OCI-LY7 (cell line): ENCODE results near the gene ZNF385D. TPM values are rescaled to one million over a fixed set of nuclear protein-coding genes. Genes with fewer than 3 reads are reported as not detected.

Experiments
- BruUV-seq: library from RNA; stranded (reverse); fragments of 400-500 nt; replicated peaks from 2 replicates; lab custom pipeline; 2021; lab: Mats Ljungman, UMichigan
- CTCF ChIA-PET: fragments of 300-600 bp; sonication (Branson Sonifier 250); formaldehyde crosslinking; loops from one replicate; lab custom pipeline; 2022; ENCODE audit warnings: antibody characterized with exemption; ENCODE audit not compliant: unreplicated experiment; lab: Charles Lee
- POLR2A ChIA-PET: fragments of 300-600 bp; sonication (Branson Sonifier 250); formaldehyde crosslinking; loops from one replicate; lab custom pipeline; 2022; ENCODE audit warnings: antibody characterized with exemption; lab: Charles Lee
- DNase-seq: peaks from one replicate; pipeline ENCODE4 v3.0.0-alpha.2; 2015; ENCODE audit warnings: low spot score
- H2AFZ ChIP-seq: fragments of 200-600 bp; sonication (generic), shearing (Covaris generic); 2 replicates; pipeline ENCODE4 v1.6.1; 2014; ENCODE audit warnings: mild to moderate bottlenecking, antibody characterized with exemption, low read length, moderate library complexity
- H3K27ac ChIP-seq: fragments of 200-600 bp; sonication (generic); 2 replicates; pipeline ENCODE4 v1.5.1; 2014; ENCODE audit warnings: mixed run types, low read depth, mild to moderate bottlenecking, moderate library complexity, low read length, inconsistent platforms; ENCODE audit not compliant: poor library complexity, severe bottlenecking
- H3K36me3 ChIP-seq: fragments of 200-600 bp; sonication (generic); 2 replicates; pipeline ENCODE4 v1.6.1; 2014; ENCODE audit warnings: mild to moderate bottlenecking, antibody characterized with exemption, low read length, moderate library complexity, mixed read lengths; ENCODE audit not compliant: insufficient read depth
- H3K4me1 ChIP-seq: fragments of 200-600 bp; sonication (generic); 2 replicates; pipeline ENCODE4 v1.5.1; 2014; ENCODE audit warnings: mild to moderate bottlenecking, low read length; ENCODE audit not compliant: insufficient read depth, poor library complexity, severe bottlenecking
- H3K4me2 ChIP-seq: fragments of 200-600 bp; sonication (generic); 2 replicates; pipeline ENCODE4 v1.6.1; 2014; ENCODE audit warnings: mild to moderate bottlenecking, low read length
- H3K4me3 ChIP-seq: fragments of 200-600 bp; sonication (generic); 2 replicates; pipeline ENCODE4 v1.5.1; 2014; ENCODE audit warnings: mild to moderate bottlenecking, low read depth, low read length; ENCODE audit not compliant: poor library complexity, severe bottlenecking
- H3K79me2 ChIP-seq: fragments of 200-600 bp; sonication (generic); 2 replicates; pipeline ENCODE4 v1.6.1; 2016; ENCODE audit warnings: low read depth, mild to moderate bottlenecking, low read length, moderate library complexity, mixed read lengths; ENCODE audit not compliant: insufficient read depth
- H3K9me2 ChIP-seq: fragments of 200-600 bp; sonication (generic); 2 replicates; pipeline ENCODE4 v1.6.1; 2016; ENCODE audit warnings: mild to moderate bottlenecking, low read length, mixed read lengths; ENCODE audit not compliant: insufficient read depth
- H3K9me3 ChIP-seq: fragments of 200-600 bp; sonication (generic); 2 replicates; pipeline ENCODE4 v1.6.1; 2014; ENCODE audit warnings: mild to moderate bottlenecking, mixed run types, low read length, mixed read lengths
- H4K20me1 ChIP-seq: fragments of 200-600 bp; sonication (generic); 2 replicates; pipeline ENCODE4 v1.6.1; 2014; ENCODE audit warnings: mild to moderate bottlenecking, antibody characterized with exemption, low read length, moderate library complexity, mixed read lengths; ENCODE audit not compliant: insufficient read depth
- EZH2phosphoT487 ChIP-seq: fragments of 200-600 bp; sonication (generic); IDR thresholded peaks from 2 replicates; pipeline ENCODE4 v1.6.1; 2018; ENCODE audit warnings: low read depth, borderline replicate concordance, mild to moderate bottlenecking, mixed run types, antibody characterized with exemption, low read length, moderate library complexity, mixed read lengths
- intact Hi-C: fragments of 100-400 bp; cut with micrococcal nuclease; formaldehyde crosslinking; loops from one replicate; pipeline ENCODE4 v1.10.0; 2022; ENCODE audit not compliant: unreplicated experiment
- total RNA-seq, 2 experiments: library from RNA; depleted of rRNA in 1 of 2; stranded (reverse); fragments of >200 nt in 1 of 2; shearing (Covaris generic) in 1 of 2; gene quantifications; 2 replicates each; pipeline ENCODE4 v1.2.3, GENCODE V29; 2014 to 2022
- TF ChIP-seq, protein P1 (sequence below): fragments of 200-600 bp; sonication (generic); conservative IDR thresholded peaks from 2 replicates; pipeline ENCODE4 v1.5.1; 2014; ENCODE audit warnings: mild to moderate bottlenecking, antibody characterized with exemption, low read length, moderate library complexity, mixed read lengths

Gene ZNF385D
- total RNA-seq, 2 experiments from 2014 or later, result 0.13 TPM; not detected in 1

DNA sequence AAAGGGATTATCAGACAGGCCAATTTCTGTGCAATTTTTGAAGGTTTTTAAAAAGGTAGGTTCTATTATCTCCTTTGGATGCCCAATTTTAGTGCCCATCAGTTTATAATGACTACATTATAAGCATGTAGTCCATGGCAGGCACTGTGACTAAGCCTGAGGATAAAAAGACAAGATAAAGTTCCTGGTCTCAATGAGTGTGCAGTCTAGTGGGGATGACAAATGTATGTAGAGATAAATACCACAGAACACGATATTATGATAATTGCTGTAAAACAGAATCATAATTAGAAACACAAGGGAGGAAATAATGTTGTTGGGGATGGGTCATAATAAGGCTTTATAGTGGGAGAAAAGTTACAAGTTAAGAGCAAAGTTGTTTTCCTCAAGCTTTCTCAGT, 163.1 kb downstream of the ZNF385D start:
- H3K36me3 ChIP-seq, result no peaks in the 10 kb centered on the region
- no peaks in the 10 kb centered on the region for H3K9me3 ChIP-seq
- H3K27ac ChIP-seq, result no peak overlapping the region
- DNase-seq, result no peak
- TF ChIP-seq EZH2phosphoT487, result no peak
- H4K20me1 ChIP-seq, result no peaks in the 10 kb centered on the region
- intact Hi-C loops, result no loop called here
- no peak overlapping the region for H3K4me2 ChIP-seq
- H3K79me2 ChIP-seq, result no peaks in the 10 kb centered on the region
- no peaks in the 10 kb centered on the region for H3K9me2 ChIP-seq
- no peak overlapping the region for H2AFZ ChIP-seq
- no peak overlapping the region for H3K4me3 ChIP-seq
- ChIA-PET POLR2A (no interaction called here), CTCF (no interaction called here)
- no TSS peak for BruUV-seq
- no peaks in the 10 kb centered on the region for H3K4me1 ChIP-seq

DNA sequence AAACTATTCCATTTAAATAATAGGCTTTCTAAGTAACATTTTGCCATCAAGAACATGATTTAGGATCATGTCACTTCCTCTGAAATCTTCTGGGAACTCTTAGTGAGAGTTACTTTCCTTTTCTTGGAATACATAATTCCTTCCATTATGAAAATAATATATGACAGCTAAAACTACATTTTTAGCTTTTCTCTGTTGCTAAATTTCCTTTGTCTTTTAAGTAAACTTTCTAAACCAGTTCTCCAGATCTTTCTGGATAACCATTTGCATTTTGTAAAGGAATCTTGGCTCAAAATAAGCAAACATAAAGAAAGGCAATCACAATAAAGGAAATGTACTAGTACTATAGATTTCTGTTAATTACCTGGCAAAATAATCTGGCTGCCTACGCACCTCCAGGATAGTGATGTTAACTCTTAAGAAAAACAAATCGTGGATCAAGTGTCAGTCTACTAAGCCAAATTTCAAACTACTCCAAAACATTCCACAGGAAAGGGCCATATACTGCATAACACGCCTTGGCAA, 165.7 kb downstream of the ZNF385D start:
- BruUV-seq, result no TSS peak
- POLR2A ChIA-PET, result no interaction called here
- no peak for TF ChIP-seq EZH2phosphoT487
- TF ChIP-seq, protein P1, sequence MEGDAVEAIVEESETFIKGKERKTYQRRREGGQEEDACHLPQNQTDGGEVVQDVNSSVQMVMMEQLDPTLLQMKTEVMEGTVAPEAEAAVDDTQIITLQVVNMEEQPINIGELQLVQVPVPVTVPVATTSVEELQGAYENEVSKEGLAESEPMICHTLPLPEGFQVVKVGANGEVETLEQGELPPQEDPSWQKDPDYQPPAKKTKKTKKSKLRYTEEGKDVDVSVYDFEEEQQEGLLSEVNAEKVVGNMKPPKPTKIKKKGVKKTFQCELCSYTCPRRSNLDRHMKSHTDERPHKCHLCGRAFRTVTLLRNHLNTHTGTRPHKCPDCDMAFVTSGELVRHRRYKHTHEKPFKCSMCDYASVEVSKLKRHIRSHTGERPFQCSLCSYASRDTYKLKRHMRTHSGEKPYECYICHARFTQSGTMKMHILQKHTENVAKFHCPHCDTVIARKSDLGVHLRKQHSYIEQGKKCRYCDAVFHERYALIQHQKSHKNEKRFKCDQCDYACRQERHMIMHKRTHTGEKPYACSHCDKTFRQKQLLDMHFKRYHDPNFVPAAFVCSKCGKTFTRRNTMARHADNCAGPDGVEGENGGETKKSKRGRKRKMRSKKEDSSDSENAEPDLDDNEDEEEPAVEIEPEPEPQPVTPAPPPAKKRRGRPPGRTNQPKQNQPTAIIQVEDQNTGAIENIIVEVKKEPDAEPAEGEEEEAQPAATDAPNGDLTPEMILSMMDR, result no peak

GRCh38 chr3:21573291-21573690, 177.7 kb downstream of the ZNF385D start:
- BruUV-seq, result no TSS peak
- no peak for DNase-seq
- TF ChIP-seq, protein P1, result no peak
- TF ChIP-seq EZH2phosphoT487, result no peak
- H3K36me3 ChIP-seq, result no peaks in the 10 kb centered on the region
- H3K9me2 ChIP-seq, result no peaks in the 10 kb centered on the region
- no peaks in the 10 kb centered on the region for H3K9me3 ChIP-seq
- intact Hi-C loops, result no loop called here
- ChIA-PET POLR2A (no interaction called here), CTCF (no interaction called here)
- no peaks in the 10 kb centered on the region for H3K4me1 ChIP-seq
- no peak overlapping the region for H3K4me3 ChIP-seq
- H3K79me2 ChIP-seq, result no peaks in the 10 kb centered on the region
- H3K27ac ChIP-seq, result no peak overlapping the region
- no peak overlapping the region for H2AFZ ChIP-seq
- H3K4me2 ChIP-seq, result no peak overlapping the region
- no peaks in the 10 kb centered on the region for H4K20me1 ChIP-seq

More for the DNA sequence above, 165.7 kb downstream of the ZNF385D start:
- no peaks in the 10 kb centered on the region for H3K9me2 ChIP-seq
- no peak overlapping the region for H3K4me2 ChIP-seq
- no peak overlapping the region for H3K27ac ChIP-seq
- H4K20me1 ChIP-seq, result no peaks in the 10 kb centered on the region
- H3K4me1 ChIP-seq, result no peaks in the 10 kb centered on the region
- CTCF ChIA-PET, result interaction anchor here (0.5 kb wide), 1 partner anchor 166 kb away, joined by 3 read pairs; the partner anchor contains the start of gene ZNF385D
- no peak overlapping the region for H3K4me3 ChIP-seq
- H3K79me2 ChIP-seq, result no peaks in the 10 kb centered on the region
- no peaks in the 10 kb centered on the region for H3K9me3 ChIP-seq
- DNase-seq, result no peak
- no peak overlapping the region for H2AFZ ChIP-seq
- intact Hi-C loops, result no loop called here
- no peaks in the 10 kb centered on the region for H3K36me3 ChIP-seq
